HG02588 (cell line): ENCODE data around the gene CAMKMT.

ENCODE experiments used
- ATAC-seq: cut with Tn5 transposase; IDR thresholded peaks from one replicate; pipeline ENCODE4 v1.9.1; 2021; ENCODE audit warnings: mild to moderate bottlenecking, moderate library complexity; ENCODE audit not compliant: unreplicated experiment

CAMKMT gene

GRCh38 chr2:44789446-44789845, 427.7 kb downstream of the CAMKMT start:
- ATAC-seq, result no peak

- ATAC-seq, result no peak
Observed at GRCh38 chr2:44789971-44790721, 428.4 kb downstream of the CAMKMT start.

- ATAC-seq, result no peak
Observed at GRCh38 chr2:44793322-44793870, 431.6 kb downstream of the CAMKMT start.

- ATAC-seq, result no peak
Observed at GRCh38 chr2:44796771-44797170, 435.0 kb downstream of the CAMKMT start.

- no peak for ATAC-seq
Observed at GRCh38 chr2:44798139-44798659, 436.5 kb downstream of the CAMKMT start.

GRCh38 chr2:44799105-44799504, 437.4 kb downstream of the CAMKMT start:
- no peak for ATAC-seq

GRCh38 chr2:44799754-44800153, 438.0 kb downstream of the CAMKMT start:
- ATAC-seq, result no peak

GRCh38 chr2:44801289-44801840, 439.6 kb downstream of the CAMKMT start:
- no peak for ATAC-seq

- ATAC-seq, result no peak
Observed at GRCh38 chr2:44801841-44802776, 440.4 kb downstream of the CAMKMT start.

GRCh38 chr2:44802777-44803424, 441.2 kb downstream of the CAMKMT start:
- ATAC-seq, result no peak

GRCh38 chr2:44804406-44805265, 442.9 kb downstream of the CAMKMT start:
- no peak for ATAC-seq

GRCh38 chr2:44805401-44806235, 443.9 kb downstream of the CAMKMT start:
- ATAC-seq, result no peak

GRCh38 chr2:44807201-44808025, 445.7 kb downstream of the CAMKMT start:
- ATAC-seq, result no peak

GRCh38 chr2:44810892-44811530, 449.3 kb downstream of the CAMKMT start:
- ATAC-seq, result no peak

GRCh38 chr2:44813165-44813564, 451.4 kb downstream of the CAMKMT start:
- ATAC-seq, result no peak

- no peak for ATAC-seq
Observed at GRCh38 chr2:44813658-44814057, 451.9 kb downstream of the CAMKMT start.

GRCh38 chr2:44817256-44817655, 455.5 kb downstream of the CAMKMT start:
- no peak for ATAC-seq
